Adrenal gland (tissue), 5 donors: ENCODE results near the gene WWTR1.

Experiments
- POLR2A ChIP-seq, 2 donors: fragments of 450-650 bp; IDR thresholded peaks; one replicate each; pipeline ENCODE4 v1.6.1; 2017; ENCODE audit warnings: antibody characterized with exemption in 2 of 2, mild to moderate bottlenecking in 2 of 2, moderate library complexity in 1 of 2
- TF ChIP-seq, protein P1 (sequence below), 6 experiments: fragments of 450-650 bp in 4 of 6; fragments of 200-600 bp in 2 of 6; sonication (generic) in 1 of 6; IDR thresholded peaks; 1 replicate in 5 of 6; 2 replicates in 1 of 6; pipeline versions ENCODE4 v1.5.1 to v1.8.0; 2016 to 2021; ENCODE audit warnings: antibody characterized with exemption in 6 of 6, mild to moderate bottlenecking in 2 of 6, moderate library complexity in 1 of 6
- donor health status: DM: no; HTN: no; CAD: no.

DNA sequence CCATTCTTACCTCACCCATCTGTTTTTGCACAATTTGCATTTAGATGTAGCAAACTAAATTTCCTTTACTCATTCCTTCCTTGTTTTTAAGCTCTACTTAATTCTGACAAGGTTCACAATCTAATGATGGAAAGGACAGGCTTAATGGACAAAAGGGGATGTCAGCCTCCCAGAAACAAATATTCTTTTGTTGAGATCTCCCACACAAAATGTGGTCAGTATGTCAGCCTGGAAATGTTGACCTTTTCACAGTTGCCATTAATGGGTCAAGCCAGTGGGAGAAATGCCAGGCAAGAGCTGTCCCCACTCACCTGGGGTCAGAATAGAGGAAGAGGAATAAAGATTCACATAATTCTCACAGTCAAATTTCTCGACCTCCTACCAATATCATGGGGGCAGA, 27.0 kb downstream of the WWTR1 start:
- TF ChIP-seq, protein P1, sequence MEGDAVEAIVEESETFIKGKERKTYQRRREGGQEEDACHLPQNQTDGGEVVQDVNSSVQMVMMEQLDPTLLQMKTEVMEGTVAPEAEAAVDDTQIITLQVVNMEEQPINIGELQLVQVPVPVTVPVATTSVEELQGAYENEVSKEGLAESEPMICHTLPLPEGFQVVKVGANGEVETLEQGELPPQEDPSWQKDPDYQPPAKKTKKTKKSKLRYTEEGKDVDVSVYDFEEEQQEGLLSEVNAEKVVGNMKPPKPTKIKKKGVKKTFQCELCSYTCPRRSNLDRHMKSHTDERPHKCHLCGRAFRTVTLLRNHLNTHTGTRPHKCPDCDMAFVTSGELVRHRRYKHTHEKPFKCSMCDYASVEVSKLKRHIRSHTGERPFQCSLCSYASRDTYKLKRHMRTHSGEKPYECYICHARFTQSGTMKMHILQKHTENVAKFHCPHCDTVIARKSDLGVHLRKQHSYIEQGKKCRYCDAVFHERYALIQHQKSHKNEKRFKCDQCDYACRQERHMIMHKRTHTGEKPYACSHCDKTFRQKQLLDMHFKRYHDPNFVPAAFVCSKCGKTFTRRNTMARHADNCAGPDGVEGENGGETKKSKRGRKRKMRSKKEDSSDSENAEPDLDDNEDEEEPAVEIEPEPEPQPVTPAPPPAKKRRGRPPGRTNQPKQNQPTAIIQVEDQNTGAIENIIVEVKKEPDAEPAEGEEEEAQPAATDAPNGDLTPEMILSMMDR (IDR thresholded peaks at IDR 0.05): no peak
- no peak for TF ChIP-seq POLR2A (IDR thresholded peaks at IDR 0.05)
